ENCODE results near the gene PRDM5.

The PRDM5 gene

DNA sequence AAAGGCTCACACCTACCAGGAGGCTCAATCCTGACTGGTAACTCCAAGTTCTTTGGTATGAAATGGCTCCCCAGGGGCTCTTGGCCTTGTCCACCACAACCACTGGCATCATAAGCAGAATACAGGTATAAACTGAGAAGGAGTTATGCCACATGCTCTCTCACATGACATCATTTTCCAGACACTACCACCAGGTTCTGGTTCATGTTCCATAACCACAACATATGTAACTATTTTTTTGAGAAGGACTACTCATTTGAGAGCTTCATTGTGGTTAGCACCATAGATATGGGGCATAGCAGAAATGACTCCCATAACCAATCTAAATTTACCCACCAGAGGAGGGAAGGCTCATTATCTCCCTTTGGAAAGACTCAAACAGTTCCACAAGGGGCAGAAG, 19.6 kb downstream of the PRDM5 start:
- DNase-seq: peak; percentile 6 to 13

- DNase-seq: no peak
Observed at GRCh38 chr4:120901731-120902130, 20.8 kb downstream of the PRDM5 start.

DNA sequence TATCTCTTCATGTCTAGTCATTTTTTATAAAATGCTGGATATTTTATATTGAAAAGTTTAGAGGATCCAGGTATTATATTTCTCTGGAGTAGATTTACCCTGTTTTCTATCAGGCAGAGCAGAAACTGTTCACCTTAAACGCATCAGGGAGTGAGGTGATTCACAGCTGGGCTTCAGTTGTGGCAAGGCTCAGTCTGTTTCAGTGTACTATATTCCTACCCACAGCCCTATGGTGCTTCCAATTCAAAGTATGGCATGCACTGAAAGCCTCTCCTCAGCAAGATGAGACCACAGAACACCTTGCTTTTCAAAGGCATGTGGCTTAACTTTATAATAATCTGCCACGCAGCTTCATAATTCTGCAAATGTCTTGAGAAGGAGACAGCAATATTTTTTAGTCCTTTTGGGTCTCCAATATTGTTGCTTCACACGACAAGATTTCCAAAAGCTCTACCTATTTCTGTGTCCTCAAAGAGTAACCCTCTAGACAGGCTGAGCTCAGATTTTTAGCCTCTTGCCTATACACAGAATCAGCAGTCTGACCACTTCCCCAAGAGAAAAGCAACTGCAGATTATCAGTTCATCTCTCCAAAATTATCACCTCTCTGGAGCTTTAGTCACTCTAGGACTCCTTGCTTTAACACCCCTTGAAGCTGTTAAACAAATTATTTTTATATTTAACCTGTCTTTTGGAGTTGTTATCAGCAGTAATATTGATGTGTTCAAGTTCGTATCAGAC, 24.4 kb downstream of the PRDM5 start:
- DNase-seq: no peak

DNA sequence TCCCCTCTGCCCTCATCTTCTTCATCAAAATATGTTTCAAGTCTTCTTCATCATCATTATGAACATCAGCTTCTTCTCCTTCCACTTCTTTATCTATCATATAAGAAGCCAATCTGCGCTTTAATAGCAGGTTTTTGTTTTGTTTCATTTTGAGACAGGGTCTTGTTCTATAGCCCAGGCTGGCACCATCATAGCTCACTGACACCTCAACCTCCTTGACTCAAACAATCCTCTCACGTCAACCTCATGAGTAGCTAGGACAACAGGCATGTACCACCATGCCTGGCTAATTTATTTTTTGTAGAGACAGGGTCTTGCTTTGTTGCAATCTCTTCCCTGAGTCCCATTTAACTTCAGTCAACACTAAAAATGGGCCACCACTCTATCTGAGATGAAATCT, 27.0 kb downstream of the PRDM5 start:
- no peak for DNase-seq

DNA sequence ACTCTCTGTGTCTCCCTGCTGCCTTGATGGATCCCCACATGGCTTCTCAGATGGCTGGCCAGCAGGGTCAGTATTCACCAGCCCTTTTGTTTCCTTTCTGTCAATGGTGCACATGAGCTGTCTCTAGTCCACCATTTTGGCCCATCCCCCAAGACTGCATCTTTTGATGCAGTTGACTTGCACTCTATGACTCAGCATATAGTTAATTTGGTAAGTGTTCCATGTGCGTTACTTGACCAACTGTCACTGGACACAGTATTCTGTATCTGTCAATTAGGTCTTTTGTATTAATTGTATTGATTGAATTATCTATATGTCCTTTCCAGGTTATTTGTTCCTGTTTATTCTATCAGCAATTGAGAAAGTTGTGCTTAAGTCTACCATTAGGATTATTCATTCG, 29.2 kb downstream of the PRDM5 start:
- DNase-seq: no peak

GRCh38 chr4:120886191-120886590, 36.3 kb downstream of the PRDM5 start:
- DNase-seq: no peak

GRCh38 chr4:120881846-120882245, 40.7 kb downstream of the PRDM5 start:
- DNase-seq: no peak

GRCh38 chr4:120881351-120881750, 41.2 kb downstream of the PRDM5 start:
- no peak for DNase-seq

GRCh38 chr4:120877021-120877420, 45.5 kb downstream of the PRDM5 start:
- DNase-seq: no peak

GRCh38 chr4:120874792-120875774, 47.4 kb downstream of the PRDM5 start:
- no peak for DNase-seq

GRCh38 chr4:120873554-120873953, 49.0 kb downstream of the PRDM5 start:
- DNase-seq: no peak

- DNase-seq: no peak
Observed at GRCh38 chr4:120871173-120871572, 51.4 kb downstream of the PRDM5 start.

GRCh38 chr4:120870279-120870673, 52.2 kb downstream of the PRDM5 start:
- DNase-seq: peak in 1 of 2 experiments; percentile 16

- no peak for DNase-seq
Observed at GRCh38 chr4:120869613-120870278, 52.8 kb downstream of the PRDM5 start.

GRCh38 chr4:120867506-120867905, 55.0 kb downstream of the PRDM5 start:
- no peak for DNase-seq

GRCh38 chr4:120865985-120866384, 56.5 kb downstream of the PRDM5 start:
- DNase-seq: no peak

- no peak for DNase-seq
Observed at GRCh38 chr4:120864969-120865368, 57.6 kb downstream of the PRDM5 start.

- no peak for DNase-seq
Observed at GRCh38 chr4:120862432-120862831, 60.1 kb downstream of the PRDM5 start.

- no peak for DNase-seq
Observed at GRCh38 chr4:120861852-120862251, 60.7 kb downstream of the PRDM5 start.

DNA sequence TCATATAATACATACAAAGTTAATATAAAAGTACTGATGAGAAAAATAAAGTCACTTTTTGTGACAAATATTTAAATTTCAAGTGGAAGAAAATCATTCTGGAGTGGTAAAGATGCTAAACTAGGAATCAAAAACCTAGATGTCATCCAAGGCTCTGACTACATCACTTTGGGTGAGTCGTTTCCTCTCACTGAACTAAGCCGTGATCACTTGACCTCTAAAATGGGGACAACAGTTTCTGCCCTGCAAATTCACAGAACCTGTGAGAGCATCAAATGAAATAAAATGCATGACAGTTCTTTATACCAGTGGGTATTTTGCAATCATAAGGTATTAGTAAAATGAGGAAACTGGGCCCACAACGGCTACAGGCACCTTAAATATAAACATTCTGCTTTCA, 63.8 kb downstream of the PRDM5 start:
- DNase-seq: no peak

DNA sequence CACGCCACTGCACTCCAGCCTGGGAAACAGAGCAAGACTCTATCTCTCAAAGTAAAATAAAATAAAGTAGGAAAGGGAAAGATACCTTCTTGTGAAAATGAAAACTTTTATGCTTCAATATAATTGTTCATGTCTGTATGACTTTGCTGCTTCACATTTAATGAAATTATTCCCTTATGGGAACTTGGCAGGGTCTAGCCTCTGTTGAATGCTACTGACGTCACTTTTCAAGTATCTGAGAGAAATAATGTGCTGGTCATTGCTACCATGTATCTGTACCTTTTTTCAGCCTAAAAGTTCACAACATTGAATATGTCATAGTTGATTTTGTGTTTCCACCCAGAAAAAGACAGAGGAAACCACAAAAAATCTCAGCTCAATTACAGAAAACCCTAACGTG, 65.2 kb downstream of the PRDM5 start:
- no peak for DNase-seq

DNA sequence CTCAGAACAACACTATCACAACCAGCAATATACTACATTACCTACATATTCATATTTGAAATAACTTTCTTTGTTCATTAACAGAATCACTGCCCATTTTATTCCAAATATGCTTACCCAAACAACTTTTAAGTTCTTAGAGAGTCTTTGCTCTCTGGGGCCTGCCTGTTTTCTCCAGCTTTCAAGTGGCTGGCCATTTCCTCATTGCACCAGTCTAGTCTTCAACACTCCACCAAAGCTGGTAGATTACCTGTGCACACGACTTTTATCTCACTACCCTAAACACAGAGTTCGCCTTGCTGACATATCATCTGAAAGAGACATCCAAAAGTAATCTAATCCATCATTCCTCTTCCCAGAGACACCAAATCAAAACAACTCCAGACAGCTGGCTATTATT, 66.2 kb downstream of the PRDM5 start:
- no peak for DNase-seq

- no peak for DNase-seq
Observed at GRCh38 chr4:120855307-120856001, 67.1 kb downstream of the PRDM5 start.
